GM19035 (cell line): ENCODE results near the gene TMEM221.

ENCODE experiments used
- ATAC-seq: cut with Tn5 transposase; IDR thresholded peaks from one replicate; pipeline ENCODE4 v1.9.1; 2021; ENCODE audit not compliant: unreplicated experiment

TMEM221 gene

DNA sequence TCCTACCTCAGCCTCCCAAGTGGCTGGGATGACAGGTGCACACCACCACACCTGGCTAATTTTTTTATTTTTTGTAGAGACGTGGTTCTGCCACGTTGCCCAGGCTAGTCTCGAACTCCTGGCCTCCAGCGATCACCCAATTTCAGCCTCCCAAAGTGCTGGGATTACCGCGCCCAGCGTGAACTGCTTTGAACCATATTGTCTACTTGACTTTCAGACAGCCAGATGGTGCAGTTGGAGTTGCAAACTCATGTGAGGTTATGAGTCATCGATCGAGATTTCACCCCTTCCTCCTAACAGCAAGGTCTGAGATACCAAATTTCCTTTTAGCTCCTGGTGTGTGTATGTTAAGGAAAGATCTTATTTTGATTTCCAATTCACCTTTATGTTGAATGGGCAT lies 24.6 kb upstream of the TMEM221 start:
- ATAC-seq, result no peak

DNA sequence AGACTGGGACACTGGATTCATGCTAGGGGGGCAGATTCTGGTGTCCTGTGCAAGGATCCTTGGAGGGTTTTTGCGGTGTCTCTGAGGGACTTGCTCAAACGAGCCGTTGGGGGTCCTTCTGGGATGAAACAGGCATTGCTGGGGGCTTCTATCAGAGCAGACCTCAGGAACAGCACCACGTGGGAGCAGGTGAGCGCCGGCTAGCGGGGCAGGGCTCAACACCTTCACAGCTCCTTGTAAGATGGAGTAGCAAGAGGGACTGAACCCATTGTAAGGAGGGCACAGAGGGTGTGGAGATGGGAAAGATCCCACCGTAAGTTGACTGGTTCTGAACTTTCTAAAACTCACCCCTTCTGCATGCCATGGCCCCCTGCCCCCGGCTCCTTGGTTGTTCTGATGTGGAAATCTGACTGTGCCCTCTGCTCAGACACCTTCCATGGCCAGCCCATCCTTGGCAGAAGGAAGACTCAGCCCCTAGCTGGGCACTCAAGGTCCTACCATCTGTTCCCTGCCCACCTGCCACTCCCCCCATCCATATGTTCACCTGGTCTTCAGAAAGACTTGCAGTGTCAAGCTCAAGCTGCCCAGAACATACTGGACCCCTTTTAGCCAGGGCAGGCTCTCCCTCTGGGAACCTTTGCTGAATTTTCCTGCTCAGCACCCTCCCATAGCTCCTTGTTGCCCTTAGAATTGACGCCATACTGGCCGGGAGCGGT lies 23.1 kb upstream of the TMEM221 start:
- ATAC-seq, result no peak

DNA sequence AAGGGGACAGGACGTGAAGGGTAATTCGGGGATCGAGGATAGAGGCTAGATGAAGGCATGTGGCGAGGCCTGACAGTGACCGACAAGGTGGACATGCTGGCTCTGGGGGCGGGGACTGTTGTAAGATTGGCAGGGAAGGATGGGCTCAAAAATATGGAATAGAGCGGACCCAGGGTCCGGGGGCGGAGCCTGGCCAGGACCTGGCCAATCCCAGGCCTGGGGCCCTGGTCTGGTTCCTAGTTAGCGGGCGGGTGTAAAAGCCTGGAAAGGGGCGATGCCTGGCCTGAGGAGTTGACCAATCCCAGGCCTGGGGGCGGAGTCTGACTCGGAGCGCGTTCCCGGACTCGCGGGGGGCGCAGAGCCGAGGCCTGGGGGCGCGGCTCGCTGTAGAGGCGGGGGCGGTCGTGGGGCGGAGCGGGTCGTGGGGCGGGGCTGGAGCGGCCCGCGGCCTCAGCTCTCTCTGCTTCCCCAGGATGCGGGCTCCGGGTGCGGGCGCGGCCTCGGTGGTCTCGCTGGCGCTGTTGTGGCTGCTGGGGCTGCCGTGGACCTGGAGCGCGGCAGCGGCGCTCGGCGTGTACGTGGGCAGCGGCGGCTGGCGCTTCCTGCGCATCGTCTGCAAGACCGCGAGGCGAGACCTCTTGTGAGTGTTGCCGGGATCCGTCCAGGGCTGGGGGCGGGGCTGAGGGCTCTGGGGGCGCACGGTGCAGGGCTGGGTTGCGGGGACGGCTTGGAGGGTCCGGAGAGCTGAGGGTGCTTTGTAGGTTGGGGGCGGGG lies 21.8 kb upstream of the TMEM221 start, which contains the start of gene SLC27A1:
Gene SLC27A1 (plus strand): TSS at position 457 of the 774 bp plus-strand sequence. CDS start 17 bp downstream, at position 474.
- ATAC-seq, result peak; percentile 71

DNA sequence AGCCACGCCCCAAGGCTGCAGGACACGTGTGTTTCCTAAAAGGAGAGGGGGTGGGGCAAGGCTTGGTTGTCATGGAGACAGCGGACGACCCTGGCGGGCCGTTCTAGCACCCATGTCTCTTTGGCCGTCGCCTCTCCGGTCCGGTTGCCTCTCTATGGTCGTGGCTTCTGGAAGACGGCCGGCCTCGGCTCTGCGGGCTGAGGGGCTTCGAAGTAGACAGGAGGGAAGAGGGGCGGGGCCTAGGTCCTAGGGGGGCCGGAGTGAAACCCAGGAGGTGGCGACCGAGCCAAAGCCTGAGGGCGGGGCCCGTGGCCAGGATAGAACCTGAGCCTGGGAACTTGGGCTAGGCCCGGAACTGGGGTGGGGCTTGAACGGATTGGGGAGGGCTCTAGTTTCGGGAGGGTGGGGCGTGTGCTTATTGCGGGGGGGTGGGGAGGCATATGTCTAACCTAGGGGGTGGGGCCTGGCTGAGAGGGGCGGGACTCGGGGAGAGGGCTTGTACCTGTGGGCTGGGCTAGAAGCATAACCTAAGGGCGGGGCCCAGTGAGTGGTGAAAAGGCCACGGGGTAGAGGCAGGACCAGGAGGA lies 21.1 kb upstream of the TMEM221 start:
- peak; percentile 60 for ATAC-seq

DNA sequence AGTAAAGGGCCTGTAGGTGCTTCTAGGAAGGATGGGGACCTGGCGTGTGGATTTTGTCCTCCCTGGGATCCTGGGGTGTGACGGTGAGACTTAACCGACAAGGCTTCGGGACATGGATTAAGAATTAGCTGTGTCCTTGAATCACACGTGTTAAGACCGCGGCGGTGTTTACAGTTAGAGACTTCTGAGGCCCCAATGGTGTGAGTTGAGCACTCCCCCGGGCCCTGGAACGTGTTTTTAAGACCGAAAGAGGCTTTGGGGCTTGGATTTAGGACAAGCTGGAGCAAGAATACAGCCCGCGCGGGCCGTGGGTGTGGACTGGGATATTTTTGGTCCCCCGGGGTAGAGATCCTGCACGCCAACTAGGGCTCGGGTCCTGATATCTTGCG lies 20.6 kb upstream of the TMEM221 start:
- no peak for ATAC-seq

DNA sequence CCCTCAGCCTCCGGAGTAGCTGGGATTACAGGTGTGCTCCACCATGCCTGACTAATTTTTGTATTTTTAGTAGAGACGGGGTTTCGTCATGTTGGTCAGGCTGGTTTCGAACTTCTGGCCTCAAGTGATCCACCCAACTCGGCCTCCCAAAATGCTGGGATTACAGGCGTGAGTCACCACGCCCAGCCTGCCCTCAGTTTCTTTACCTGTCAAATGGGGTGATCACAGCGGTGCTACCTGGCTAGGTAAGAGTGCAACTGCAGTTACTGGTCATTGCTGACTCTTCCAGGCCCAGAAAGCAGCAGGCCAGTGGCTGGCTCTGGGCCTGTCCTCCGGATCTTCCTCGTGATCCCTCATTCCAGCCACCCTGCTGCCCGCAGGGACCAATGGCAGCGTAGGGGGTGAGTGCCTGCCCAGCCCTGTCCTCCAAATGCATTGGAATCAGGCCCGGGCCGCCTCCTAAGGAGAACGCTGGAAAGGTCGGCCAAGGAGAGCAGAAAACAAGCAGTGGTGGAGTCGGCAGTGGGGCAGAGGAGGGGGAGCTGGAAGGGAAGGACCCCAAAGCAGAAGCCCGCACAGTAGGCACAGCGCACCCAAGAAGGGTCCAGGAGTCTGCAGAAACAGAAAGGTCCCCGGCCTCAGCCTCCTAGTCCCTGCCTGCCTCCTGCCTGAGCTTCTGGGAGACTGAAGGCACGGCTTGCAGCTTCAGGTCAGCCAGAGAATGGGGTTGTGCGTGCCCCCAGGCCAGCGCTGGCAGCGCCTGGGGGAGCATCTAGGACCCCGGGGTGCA lies 20.0 kb upstream of the TMEM221 start:
- ATAC-seq, result no peak

DNA sequence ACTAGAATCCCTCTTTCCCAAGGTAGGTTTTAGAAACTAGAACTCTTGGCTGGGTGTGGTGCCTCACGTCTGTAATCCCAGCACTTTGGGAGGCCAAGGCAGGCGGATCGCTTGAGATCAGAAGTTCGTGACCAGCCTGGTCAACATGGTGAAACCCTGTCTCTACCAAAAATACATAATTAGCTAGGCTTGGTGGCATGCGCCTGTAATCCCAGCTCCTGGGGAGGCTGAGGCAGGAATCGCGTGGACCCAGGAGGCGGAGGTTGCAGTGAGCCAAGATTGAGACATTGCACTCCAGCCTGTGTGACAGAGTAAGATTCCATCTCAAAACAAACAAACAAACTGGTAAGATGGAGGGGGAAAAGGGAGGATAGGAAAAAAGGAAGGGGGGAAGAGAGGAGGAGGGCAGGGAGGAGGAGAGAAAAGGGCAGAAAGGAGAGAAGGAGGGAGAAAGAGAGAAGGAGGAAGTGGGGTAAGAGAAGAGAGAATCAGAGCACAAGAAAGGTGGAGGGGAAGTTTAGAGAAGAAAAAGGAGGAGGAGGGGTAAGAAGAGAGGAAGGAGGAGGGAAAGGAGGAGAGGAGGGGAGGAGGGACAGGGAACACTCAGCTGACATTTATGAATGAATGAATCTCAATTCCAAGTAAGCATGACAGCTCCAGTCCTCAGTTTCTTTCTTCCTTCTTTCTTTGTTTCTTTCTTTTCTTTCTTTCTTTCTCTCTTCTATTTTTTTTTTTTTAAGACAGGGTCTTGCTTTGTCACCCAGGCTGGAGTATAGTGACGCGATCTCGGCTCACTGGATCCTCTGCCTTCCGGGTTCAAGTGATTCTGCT lies 19.2 kb upstream of the TMEM221 start:
- ATAC-seq, result no peak

DNA sequence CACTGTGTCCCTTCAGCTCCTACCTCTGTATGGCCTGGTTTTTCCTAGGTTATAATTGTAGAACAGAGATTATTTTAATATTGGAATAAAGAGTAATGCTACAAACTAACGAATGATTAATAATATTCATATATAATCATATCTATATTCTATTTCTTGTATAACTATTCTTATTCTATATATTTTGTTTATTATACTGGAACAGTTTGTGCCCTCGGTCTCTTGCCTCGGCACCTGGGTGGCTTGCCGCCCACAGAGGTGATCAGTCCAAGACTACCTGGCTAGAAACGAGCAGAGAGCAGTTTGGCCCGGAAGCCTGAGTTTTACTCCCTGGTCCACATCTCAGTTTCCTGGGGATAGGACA lies 18.0 kb upstream of the TMEM221 start:
- no peak for ATAC-seq

DNA sequence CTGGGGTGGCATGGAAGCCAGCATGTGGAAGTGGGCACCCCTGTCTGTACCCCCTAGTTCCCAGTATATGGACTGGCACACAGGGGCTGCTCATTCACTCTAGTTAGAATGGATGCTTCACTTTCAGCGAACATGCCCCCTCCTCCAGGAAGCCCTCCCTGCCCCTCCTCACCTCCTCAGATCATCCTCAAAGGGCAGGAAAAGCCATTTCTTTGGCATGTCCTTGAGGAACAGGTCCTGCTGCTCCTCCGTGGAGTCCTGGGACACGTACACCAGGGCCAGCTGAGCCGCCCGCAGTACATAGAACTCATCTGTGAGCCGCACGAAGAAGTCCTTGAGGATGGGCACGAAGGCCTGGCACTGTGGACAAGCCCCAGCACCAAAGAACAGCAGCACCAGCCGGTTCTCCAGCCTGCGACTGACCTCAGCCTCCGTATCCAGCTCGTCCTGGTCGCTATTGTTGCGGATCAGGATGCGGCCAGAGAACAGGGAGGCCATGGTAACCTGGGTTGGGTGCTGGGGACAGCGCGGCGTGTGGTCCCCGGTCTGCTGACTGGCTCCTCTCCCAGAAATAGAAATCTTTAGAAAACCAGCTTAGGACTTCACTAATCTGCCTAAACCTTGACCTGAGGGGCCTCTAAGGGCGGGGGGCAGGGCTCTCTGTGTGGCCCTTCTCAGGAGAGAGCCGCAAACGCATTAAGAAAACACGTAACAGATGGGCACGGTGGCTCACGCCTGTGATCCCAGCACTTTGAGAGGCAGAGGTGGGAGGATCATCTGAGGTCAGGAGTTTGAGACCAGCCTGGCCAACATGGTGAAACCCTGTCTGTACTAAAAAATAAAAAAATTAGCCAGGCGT lies 12.1 kb upstream of the TMEM221 start, which contains the start of gene NXNL1:
Gene NXNL1 (minus strand): TSS at position 555 of the 859 bp plus-strand sequence. CDS start 57 bp downstream, at position 498.
- no peak for ATAC-seq

DNA sequence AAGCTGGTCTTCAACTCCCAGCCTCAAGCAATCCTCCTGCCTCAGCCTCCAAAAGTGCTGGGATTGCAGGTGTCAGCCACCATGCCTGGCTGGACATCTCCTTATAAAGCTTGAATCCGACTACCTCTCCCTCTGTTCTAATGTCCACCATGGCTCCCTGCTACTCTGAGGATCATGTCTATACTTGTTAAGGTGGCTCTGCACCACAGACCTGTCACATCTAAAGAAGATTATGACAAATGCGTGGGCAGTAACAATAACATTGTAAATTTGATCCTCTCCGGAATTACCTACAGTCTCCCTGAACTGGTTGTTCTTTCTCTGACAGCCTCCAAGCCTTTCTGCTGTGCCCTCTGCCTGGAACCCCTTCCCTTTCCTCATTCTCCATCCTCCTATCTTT lies 10.5 kb upstream of the TMEM221 start:
- no peak for ATAC-seq

DNA sequence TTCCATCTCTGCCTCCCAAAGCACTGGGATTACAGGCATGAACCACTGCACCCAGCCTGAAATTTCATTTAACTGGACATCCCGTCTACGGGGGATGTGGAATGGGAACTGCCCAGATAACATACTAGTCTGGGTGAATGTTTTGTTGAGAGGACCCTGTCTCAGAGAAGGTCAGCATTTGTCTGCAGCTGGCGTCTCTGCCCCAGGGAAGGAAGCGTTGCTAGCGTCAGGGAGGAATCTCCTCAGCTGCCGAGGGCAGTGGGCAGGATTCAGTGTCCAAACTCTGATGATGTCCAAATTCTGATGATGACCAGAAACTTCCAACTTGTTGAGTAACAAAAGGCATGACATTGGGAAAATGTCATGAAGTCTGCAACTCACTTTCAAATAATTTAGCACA lies 9.1 kb upstream of the TMEM221 start:
- no peak for ATAC-seq

DNA sequence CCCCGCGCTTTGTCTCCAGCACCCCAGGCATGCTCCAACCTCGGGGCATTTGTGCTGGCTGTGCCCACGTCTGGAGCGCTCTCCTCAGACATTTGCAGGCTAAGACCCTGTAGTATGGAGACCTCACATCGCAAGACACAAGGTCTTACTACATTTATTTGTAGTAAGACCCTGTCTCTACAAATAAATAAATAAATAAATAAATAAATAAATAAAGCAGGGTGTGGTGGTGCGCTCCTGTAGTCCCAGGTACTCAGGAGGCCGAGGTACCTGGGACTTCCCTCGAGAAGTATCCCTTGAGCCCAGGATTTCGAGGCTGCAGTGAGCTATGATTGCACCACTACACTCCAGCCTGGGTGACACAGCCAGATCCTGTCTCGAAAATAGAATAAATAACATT lies 7.7 kb upstream of the TMEM221 start:
- ATAC-seq, result no peak

DNA sequence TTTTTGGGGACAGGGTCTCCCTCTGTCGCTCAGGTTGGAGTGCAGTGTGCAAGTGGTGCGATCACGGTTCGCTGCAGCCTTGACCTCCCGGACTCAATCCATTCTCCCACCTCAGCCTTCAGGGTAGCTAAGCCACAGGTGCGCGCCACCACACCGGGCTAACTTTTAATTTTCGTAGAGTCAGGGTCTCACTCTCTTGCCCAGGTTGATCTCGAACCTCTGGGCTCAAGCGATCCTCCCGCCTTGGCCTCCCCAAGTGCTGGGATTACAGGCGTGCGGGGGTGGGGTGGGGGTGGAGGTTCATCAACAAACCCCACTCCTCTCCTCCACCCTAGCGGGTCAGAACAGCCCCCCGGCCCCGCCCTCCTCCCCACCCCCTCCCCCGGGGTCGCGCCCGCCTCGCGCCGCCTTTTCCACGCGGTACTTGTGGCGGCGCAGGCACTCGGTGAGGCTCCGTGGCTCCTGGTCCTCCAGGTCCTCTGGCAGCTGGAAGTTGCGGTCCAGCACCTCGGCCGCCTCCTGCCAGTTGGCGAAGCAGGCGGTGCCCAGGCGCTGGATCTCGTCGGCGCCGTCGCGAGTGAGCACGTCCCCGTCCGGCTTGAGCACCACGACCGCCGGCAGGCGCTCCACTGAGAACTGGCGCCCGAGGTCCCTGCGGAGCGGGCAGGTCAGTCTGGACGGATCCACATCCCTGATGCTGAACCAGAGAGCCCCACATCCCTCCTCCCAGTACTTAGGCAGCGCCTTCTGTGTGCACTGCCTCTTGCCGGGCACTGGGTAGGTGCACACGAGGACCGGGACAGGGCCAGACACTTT lies 7.0 kb upstream of the TMEM221 start:
- ATAC-seq, result no peak

DNA sequence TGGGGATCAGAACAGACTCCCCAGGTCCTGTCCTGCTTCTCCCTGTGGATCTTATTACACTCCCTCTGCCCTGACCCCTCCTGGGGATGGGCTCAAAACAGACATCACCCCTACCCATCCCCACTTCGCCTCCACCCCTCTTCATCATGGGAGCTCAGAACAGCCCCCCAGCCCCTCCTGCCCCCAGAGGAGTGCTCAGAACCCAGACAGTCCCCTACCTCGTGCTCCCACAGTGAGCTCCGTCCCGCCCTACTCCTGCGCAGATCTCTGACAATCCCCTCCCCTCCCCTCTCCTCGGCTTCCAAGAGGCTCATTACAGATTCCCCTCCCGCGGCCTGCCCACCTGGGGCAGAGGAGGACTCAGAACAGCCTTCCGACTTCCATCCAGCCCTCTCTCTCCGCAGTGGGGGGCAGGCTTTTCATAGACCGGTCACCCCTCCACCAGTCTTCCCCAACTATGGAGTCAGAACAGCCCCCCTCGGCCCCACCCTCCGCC lies 6.2 kb upstream of the TMEM221 start:
- ATAC-seq, result no peak

DNA sequence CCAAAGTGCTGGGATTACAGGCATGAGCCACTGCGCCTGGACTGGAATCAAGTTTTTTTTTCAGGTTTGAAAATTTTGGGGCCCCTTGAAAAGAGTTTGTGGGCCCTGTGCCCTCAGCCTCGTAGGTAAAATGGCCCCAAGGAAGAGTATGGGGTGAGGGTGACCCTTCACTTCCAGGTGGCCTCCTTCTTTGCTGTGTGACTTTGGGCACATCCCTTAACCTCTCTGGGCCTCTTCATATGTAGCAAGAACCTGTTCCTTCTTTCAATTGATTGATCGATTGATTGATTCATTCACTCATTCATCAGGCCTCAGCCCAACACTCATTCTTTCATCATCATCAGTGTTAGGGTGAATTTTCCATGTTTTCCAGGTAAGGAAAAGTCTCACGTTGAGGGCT lies 3.4 kb upstream of the TMEM221 start:
- ATAC-seq, result no peak

DNA sequence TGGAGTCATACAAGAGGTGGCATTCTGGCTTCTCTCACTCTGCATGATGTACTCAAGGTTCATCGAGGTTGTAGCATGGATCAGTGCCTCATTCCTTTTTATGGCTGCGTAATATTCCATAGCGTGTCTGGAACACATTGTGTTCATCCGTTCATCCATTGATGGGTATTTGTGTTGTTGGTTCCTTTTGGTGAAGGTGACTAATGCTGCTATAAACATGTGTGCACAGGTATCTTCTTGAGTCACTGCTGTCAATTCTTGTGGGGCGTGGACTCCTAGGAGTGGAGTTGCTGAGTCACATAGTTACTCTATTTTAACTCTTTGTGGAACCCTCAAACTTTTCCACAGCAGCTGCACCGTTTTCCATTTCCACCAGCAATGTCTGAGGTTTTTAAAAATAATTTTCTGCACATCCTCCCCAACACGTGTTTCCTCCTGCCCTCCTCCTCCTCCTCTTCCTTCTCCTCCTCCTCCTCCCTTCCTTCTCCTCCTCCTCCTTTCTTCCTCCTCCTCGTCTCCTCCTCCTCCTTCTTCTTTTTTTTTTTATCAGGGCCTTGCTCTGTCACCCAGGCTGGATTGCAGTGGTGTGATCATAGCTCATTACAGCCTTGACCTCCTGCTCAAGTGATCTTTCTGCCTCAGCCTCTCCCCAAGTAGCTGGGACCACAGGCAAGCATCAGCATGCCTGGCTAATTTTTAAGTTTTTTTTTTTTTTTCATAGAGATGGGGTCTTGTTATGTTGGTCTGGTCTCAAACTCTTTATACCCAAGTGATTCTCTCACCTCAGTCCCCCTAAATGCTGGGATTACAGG lies 2.0 kb upstream of the TMEM221 start:
- ATAC-seq, result no peak

DNA sequence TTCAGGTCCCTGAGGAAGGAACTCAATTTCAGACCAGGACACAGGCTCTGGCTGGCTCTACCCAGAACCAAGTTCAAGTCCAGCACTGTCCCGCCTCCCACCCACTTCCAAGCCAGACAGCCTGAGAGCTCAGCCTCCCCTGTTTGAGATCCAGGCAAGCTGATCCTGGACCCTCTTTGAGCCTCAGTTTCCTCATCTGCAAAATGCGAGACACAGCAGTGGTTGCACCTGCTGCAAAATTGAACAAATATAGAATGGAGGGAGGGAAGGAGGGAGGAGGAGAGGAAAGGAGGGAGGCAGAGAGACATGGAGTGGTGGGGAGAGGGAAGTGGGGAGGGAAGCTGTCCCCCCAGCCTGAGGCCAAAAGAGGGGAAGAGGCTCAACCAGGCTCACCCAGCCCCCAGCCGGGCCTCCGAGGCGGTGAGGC lies 751 bp downstream of the TMEM221 start:
- ATAC-seq, result no peak
